Body of pancreas (tissue), 4 donors: Measurements from ENCODE around the gene DAAM1.

ENCODE experiments used
- POLR2A ChIP-seq, 3 donors: fragments of 450-650 bp; IDR thresholded peaks; one replicate each; pipeline ENCODE4 v1.6.1; 2016; ENCODE audit warnings: antibody characterized with exemption in 3 of 3, mild to moderate bottlenecking in 2 of 3
- TF ChIP-seq, protein P1 (sequence below), 7 experiments: fragments of 450-650 bp in 4 of 7; fragments of 200-600 bp in 3 of 7; sonication (generic) in 3 of 7; IDR thresholded peaks; one replicate each; pipeline ENCODE4 v1.5.1; 2016 to 2019; ENCODE audit warnings: antibody characterized with exemption in 7 of 7

DNA sequence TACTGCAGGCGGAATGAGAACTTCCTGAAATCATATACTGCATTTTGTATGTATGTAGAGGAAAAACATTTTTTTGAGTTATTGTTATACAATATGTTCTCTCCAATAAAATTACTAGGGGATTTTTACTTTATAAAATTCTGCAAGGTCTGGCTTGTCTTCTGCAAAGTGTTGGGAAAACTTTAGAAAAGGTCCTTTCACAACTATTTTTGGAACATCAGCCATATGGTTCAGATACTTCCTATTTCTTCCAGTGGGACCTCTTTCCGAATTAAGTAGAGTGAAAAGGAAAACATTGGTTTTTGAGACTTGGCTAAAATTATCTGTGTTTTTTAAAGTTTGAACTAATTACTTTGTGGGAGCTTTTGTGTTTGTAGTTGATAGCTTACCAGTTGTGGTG is 52.7 kb downstream of the DAAM1 start:
- TF ChIP-seq, protein P1, sequence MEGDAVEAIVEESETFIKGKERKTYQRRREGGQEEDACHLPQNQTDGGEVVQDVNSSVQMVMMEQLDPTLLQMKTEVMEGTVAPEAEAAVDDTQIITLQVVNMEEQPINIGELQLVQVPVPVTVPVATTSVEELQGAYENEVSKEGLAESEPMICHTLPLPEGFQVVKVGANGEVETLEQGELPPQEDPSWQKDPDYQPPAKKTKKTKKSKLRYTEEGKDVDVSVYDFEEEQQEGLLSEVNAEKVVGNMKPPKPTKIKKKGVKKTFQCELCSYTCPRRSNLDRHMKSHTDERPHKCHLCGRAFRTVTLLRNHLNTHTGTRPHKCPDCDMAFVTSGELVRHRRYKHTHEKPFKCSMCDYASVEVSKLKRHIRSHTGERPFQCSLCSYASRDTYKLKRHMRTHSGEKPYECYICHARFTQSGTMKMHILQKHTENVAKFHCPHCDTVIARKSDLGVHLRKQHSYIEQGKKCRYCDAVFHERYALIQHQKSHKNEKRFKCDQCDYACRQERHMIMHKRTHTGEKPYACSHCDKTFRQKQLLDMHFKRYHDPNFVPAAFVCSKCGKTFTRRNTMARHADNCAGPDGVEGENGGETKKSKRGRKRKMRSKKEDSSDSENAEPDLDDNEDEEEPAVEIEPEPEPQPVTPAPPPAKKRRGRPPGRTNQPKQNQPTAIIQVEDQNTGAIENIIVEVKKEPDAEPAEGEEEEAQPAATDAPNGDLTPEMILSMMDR (IDR thresholded peaks at IDR 0.05): no peak
- no peak for TF ChIP-seq POLR2A (IDR thresholded peaks at IDR 0.05)
